Fibroblast of villous mesenchyme (primary cell): ENCODE data around the gene MPG. TPM values are rescaled to one million over a fixed set of nuclear protein-coding genes. Genes with fewer than 3 reads are reported as not detected.

Experiments used
- DNase-seq: peaks from one replicate; pipeline ENCODE4 v3.0.0-alpha.2; 2010; ENCODE audit warnings: low read depth
- H3K4me3 ChIP-seq: 2 replicates; pipeline ENCODE4 v1.5.1; 2011; ENCODE audit warnings: low read depth, mild to moderate bottlenecking, low read length
- total RNA-seq: library from RNA; depleted of rRNA; stranded (reverse); fragments of >200 nt; gene quantifications from 2 replicates; pipeline ENCODE4 v1.2.3, GENCODE V29; 2012
- TF ChIP-seq, protein P1 (sequence below): IDR thresholded peaks from 2 replicates; pipeline ENCODE4 v1.5.1; 2012; ENCODE audit warnings: low read depth, mild to moderate bottlenecking, low read length; ENCODE audit not compliant: insufficient read depth

MPG gene
- total RNA-seq, 1 donor = 161 TPM

DNA sequence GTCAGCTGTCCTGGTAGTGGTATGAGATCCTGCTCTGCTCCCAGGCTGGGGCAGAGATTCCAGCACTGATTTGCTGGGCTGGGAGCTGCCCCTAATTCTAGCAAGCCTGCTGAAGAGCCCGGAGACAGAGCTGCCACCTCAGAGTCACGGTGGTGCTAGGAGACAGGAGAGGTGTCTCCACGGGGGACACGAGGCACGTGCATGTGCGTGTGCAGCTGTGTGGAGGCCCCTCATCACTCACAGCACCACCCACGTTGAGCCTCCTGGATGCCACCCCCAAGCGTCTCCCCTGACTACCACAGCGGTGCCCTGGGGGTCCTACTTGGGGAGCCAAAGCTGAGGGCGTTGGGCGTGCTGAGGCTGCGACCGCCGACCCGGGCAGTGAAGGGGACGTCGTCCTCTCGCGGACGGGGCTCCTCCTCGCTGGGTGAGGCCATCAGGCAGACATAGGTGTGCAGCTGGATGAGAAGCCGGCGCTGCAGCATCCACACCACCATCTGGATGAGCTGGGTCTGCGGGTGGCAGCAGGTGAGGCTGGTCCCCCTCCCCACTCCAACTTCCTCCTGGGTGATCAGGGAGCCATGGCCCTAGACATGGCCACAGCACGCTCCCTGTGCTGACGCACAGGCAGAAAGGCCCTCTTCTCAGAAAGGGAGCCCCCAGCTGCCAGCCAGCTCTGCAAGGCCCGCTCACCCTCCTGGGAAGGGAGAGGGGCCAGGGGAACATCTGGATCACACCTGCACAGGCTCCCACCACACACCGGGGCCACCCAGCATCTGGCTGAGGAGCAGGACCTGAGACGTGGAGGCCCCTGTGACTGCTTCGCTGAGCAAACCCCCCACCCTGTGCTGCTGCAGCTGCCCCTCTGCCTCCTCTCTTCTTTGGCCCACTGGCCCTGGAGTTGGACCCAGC lies 11.6 kb downstream of the MPG start:
- TF ChIP-seq, protein P1, sequence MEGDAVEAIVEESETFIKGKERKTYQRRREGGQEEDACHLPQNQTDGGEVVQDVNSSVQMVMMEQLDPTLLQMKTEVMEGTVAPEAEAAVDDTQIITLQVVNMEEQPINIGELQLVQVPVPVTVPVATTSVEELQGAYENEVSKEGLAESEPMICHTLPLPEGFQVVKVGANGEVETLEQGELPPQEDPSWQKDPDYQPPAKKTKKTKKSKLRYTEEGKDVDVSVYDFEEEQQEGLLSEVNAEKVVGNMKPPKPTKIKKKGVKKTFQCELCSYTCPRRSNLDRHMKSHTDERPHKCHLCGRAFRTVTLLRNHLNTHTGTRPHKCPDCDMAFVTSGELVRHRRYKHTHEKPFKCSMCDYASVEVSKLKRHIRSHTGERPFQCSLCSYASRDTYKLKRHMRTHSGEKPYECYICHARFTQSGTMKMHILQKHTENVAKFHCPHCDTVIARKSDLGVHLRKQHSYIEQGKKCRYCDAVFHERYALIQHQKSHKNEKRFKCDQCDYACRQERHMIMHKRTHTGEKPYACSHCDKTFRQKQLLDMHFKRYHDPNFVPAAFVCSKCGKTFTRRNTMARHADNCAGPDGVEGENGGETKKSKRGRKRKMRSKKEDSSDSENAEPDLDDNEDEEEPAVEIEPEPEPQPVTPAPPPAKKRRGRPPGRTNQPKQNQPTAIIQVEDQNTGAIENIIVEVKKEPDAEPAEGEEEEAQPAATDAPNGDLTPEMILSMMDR = no peak
- DNase-seq = no peak
- H3K4me3 ChIP-seq = no peak overlapping the region

DNA sequence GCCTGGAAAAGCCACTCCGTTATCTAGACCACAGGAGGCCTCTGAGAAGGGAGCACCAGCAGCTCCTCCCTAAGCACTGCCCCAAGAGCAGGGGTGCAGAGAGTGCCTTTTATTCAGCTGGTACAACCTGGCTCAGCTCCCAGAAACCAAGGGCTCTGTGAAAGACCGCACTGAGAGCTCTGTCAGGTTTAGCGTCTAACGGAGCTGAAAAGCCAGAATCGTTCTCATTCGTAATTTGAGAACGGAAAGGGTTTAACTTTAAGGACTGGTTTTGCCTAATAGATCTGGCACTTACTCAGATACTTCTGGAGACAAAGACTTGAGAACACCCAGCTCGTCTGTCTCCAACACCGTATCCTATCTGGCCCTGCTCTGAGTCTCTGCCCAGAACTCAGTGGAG lies 13.5 kb downstream of the MPG start:
- H3K4me3 ChIP-seq = no peak overlapping the region
- TF ChIP-seq, protein P1 = no peak
- no peak for DNase-seq

DNA sequence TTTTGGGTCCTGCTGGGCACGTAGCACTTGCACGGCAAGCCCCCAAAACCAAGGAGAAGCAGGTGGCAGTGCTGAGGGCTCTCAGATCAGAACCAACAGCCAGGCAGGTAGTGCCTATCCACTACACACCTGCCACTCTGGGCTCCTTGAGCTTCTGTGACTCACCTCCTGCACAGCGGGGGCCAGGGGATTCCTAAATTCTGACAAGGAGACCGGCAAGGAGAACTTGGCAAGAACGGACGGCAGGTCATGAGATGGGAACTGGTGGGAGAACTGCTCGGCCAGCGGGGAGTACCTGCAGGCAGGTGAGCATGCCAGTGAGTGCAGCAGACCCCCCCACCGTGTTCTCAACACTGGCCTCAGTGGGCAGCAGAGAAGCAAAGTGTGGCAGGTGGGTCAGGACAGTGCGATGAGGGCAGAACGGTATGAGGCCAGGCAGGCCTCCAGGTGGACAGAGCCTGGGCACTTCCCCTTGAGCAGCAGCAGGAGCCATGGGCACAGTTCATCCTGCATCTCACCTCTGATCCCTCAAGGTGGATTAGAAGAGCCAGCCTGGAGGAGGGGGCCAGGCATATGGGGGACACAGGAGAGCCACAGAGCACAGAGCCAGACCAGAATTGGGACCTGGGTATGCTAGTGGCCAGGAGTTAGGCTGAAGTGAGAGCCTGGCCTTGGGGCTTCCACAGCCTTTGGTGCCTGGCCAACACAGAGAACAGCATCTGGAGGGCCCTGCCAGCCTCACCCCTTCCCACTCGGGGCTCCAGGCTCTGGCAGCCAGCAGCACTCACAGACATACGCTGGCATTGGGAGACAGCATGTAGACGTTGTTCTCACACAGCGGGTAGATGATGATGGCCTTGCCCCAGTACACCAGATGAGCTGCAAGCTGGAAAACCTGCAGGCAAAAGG lies 14.7 kb downstream of the MPG start:
- TF ChIP-seq, protein P1 = no peak
- no peak overlapping the region for H3K4me3 ChIP-seq
- DNase-seq = no peak

DNA sequence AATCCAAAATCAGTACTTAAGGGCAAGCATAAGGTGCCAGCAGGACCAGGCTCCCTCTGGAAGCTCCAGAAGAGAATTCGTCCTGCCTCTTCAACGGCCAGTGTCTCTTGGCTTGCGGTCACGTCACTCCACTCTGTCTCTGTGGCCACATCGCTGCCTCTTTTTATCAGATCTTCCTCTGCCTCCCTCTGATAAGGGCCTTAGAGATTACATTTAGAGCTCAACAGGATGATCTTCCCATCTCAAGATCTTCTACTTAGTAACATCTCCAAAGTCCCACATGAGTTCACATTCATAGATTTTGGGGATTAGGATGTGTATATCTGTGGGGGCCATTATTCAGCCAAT lies 16.9 kb downstream of the MPG start:
- TF ChIP-seq, protein P1 = no peak
- no peak for DNase-seq
- H3K4me3 ChIP-seq = no peak overlapping the region

DNA sequence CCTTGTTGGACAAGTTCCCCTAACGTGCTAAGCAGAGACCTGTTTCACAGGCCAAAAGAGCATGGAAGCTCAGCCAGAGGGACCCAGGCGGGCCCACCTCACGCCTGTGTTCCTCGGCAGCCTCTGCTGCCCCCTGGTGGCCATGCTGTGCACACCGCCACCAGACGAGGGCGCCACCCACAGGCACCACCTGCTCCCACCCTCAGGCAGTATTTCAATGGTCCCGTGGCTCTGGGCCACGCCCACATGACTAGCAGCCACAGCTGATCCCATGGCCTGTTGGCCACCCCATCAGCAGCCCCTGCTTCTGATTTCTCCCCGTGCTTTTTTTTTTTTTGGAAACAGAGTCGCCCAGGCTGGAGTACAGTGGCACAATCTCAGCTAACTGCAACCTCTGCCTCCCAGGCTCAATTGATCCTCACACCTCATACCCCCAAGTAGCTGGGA lies 18.9 kb downstream of the MPG start:
- H3K4me3 ChIP-seq = no peak overlapping the region

DNA sequence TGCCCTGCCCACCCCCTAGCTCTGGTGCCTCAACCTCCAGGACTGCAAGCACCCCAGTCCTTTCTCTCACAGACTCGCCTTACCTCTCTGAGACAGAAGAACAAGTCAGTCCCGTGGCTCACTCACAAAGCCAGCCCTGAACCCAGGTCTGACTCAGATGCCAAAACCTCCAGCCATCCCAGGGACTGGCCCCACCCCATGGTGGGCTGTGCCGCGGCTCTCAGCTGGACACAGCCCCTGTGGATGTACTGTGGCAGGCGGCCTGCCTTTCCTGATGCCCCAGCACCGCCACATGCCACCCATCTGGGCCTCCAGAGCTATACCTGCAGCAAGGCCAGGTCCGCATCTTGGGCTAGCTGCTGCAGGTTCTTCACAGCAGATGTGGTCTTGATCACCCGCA lies 19.8 kb downstream of the MPG start:
- no peak overlapping the region for H3K4me3 ChIP-seq

More for the DNA sequence above, 18.9 kb downstream of the MPG start:
- peak; percentile 90 for DNase-seq
- TF ChIP-seq, protein P1 = peak; percentile 98

More for the DNA sequence above, 19.8 kb downstream of the MPG start:
- DNase-seq = no peak
- TF ChIP-seq, protein P1 = no peak
